SK-N-SH (cell line): Measurements from ENCODE around the gene AIFM3.
A peak's percentile ranks its signal among the peaks of the same experiment; 100 is the strongest.

Experiments
- CTCF ChIP-seq: fragments of 200-600 bp; sonication (generic); IDR thresholded peaks from 2 replicates; pipeline ENCODE4 v1.6.1; 2017; ENCODE audit warnings: antibody characterized with exemption, mild to moderate bottlenecking, moderate library complexity
- EZH2phosphoT487 ChIP-seq: fragments of 200-600 bp; sonication (generic); IDR thresholded peaks from 2 replicates; pipeline ENCODE4 v1.6.1; 2017; ENCODE audit warnings: low read depth, mixed run types, mild to moderate bottlenecking, antibody characterized with exemption, moderate library complexity, borderline replicate concordance
- POLR2AphosphoS5 ChIP-seq: IDR thresholded peaks from 2 replicates; pipeline ENCODE4 v1.6.1; 2012; ENCODE audit warnings: low read depth, low read length
- RAD21 ChIP-seq: IDR thresholded peaks from 2 replicates; pipeline ENCODE4 v1.6.1; 2012; ENCODE audit warnings: mild to moderate bottlenecking, low read length
- RCOR1 ChIP-seq: fragments of 150-350 bp; IDR thresholded peaks from 2 replicates; pipeline ENCODE4 v1.6.1; 2017; ENCODE audit warnings: antibody characterized with exemption, low read length
- RFX5 ChIP-seq: IDR thresholded peaks from 2 replicates; pipeline ENCODE4 v1.6.1; 2012; ENCODE audit warnings: mild to moderate bottlenecking, improper control_type of control experiment, low read length
- TAF1 ChIP-seq: IDR thresholded peaks from 2 replicates; pipeline ENCODE4 v1.6.1; 2012; ENCODE audit warnings: low read depth, mild to moderate bottlenecking, low read length, moderate library complexity, borderline replicate concordance
- TCF12 ChIP-seq: IDR thresholded peaks from 2 replicates; pipeline ENCODE4 v1.4.0; 2012
- TEAD4 ChIP-seq: IDR thresholded peaks from 2 replicates; pipeline ENCODE4 v1.4.0; 2012; ENCODE audit warnings: mild to moderate bottlenecking, borderline replicate concordance; ENCODE audit not compliant: insufficient read depth
- USF1 ChIP-seq: IDR thresholded peaks from 2 replicates; pipeline ENCODE4 v1.4.0; 2012; ENCODE audit warnings: low read depth, borderline replicate concordance
- USF2 ChIP-seq: fragments of 150-350 bp; IDR thresholded peaks from 2 replicates; pipeline ENCODE4 v1.6.1; 2017; ENCODE audit warnings: antibody characterized with exemption, low read length, low read depth, borderline replicate concordance

GRCh38 chr22:20999350-21000206 is 32.5 kb downstream of the AIFM3 start:
- TF ChIP-seq CTCF (no peak), TAF1 (no peak), EZH2phosphoT487 (no peak), RAD21 (no peak), TCF12 (no peak), RCOR1 (no peak), POLR2AphosphoS5 (peak; percentile 52; the same call in 1 of the 2 replicates), USF1 (no peak), TEAD4 (no peak), USF2 (no peak), RFX5 (no peak)
